K562 (cell line): ENCODE results near the gene ACACB. TPM values are rescaled to one million over a fixed set of nuclear protein-coding genes. Genes with fewer than 3 reads are reported as not detected.

Experiments used
- ATAC-seq: fragments of 200-7000 bp; cut with Tn5 transposase; 3 replicates; pipeline ENCODE4 v1.9.1; 2020; ENCODE audit warnings: moderate library complexity
- BruUV-seq: library from RNA; stranded (reverse); fragments of 400-500 nt; replicated peaks from 2 replicates; lab custom pipeline; 2021; lab: Mats Ljungman, UMichigan
- CTCF ChIA-PET: fragments of 300-600 bp; formaldehyde crosslinking; extraction: SDS; loops from one replicate; lab custom pipeline; 2021; ENCODE audit warnings: low intra/inter-chr PET ratio; lab: Yijun Ruan, JAX
- POLR2A ChIA-PET: fragments of 300-600, 350-650 bp; sonication (Branson Sonifier 250); formaldehyde crosslinking; extraction: SDS; loops from one replicate; lab custom pipeline; 2021; ENCODE audit warnings: antibody characterized with exemption, inconsistent platforms; lab: Yijun Ruan, JAX
- DNase-seq, 4 experiments: peaks; one replicate each; pipeline versions ENCODE4 v3.0.0 to v3.0.0-alpha.2; 2011 to 2018; ENCODE audit warnings: low spot score in 3 of 4, mixed read lengths in 3 of 4; ENCODE audit errors: extremely low read depth in 1 of 4
- FAIRE-seq: peaks from 2 replicates; lab custom pipeline; 2011; peaks lifted over from hg19 to GRCh38; lab: Jason Lieb, UNC
- H2AFZ ChIP-seq: 2 replicates; pipeline ENCODE4 v1.6.0; 2011; ENCODE audit warnings: low read depth, low read length, control low read depth, inconsistent platforms
- H3K27ac ChIP-seq: fragments of 200-600 bp; 3 replicates; pipeline ENCODE4 v1.8.0; 2011; ENCODE audit warnings: low read depth, mild to moderate bottlenecking, control low read depth, inconsistent platforms, low read length, moderate library complexity, mixed read lengths; ENCODE audit errors: extremely low read depth
- H3K27me3 ChIP-seq, 2 experiments: fragments of 300-600 bp in 1 of 2; 2 replicates in 1 of 2; 3 replicates in 1 of 2; pipeline versions ENCODE4 v1.6.0 to v1.8.0; 2011; ENCODE audit warnings: inconsistent platforms in 2 of 2, low read length in 2 of 2, mild to moderate bottlenecking in 1 of 2, mixed read lengths in 1 of 2, moderate library complexity in 1 of 2; ENCODE audit not compliant: control insufficient read depth in 2 of 2, insufficient read depth in 2 of 2
- H3K36me3 ChIP-seq: fragments of 300-600 bp; 3 replicates; pipeline ENCODE4 v1.8.0; 2011; ENCODE audit warnings: mild to moderate bottlenecking, low read length, inconsistent platforms; ENCODE audit not compliant: control insufficient read depth, insufficient read depth
- H3K4me1 ChIP-seq, 2 experiments: fragments of 200-600 bp in 1 of 2; replicated peaks in 1 of 2; 2 replicates in 1 of 2; 3 replicates in 1 of 2; pipeline versions ENCODE4 v1.5.1 to v1.8.0; 2011; ENCODE audit warnings: inconsistent platforms in 2 of 2, low read length in 2 of 2, mild to moderate bottlenecking in 1 of 2, mixed read lengths in 1 of 2, moderate library complexity in 1 of 2; ENCODE audit not compliant: control insufficient read depth in 2 of 2, insufficient read depth in 2 of 2
- H3K4me2 ChIP-seq: 2 replicates; pipeline ENCODE4 v1.6.1; 2011; ENCODE audit warnings: low read length, control low read depth, inconsistent platforms, mixed read lengths; ENCODE audit not compliant: insufficient read depth
- H3K4me3 ChIP-seq: fragments of 200-600 bp; sonication (generic), shearing (Covaris generic); 2 replicates; pipeline ENCODE4 v1.5.1; 2016; ENCODE audit warnings: control low read depth, inconsistent platforms
- H3K79me2 ChIP-seq: fragments of 200-600 bp; 3 replicates; pipeline ENCODE4 v1.8.0; 2011; ENCODE audit warnings: low read length, inconsistent platforms; ENCODE audit not compliant: control insufficient read depth, insufficient read depth
- H3K9ac ChIP-seq, 2 experiments: 2 replicates each; pipeline versions ENCODE4 v1.6.0 to v1.6.1; 2011; ENCODE audit warnings: low read depth in 2 of 2, low read length in 2 of 2, control low read depth in 1 of 2, inconsistent platforms in 1 of 2, mild to moderate bottlenecking in 1 of 2, mixed read lengths in 1 of 2; ENCODE audit not compliant: insufficient read depth in 1 of 2
- H3K9me1 ChIP-seq: one replicate; pipeline ENCODE4 v1.6.0; 2011; ENCODE audit warnings: inconsistent platforms, mild to moderate bottlenecking, low read length, moderate library complexity; ENCODE audit not compliant: control insufficient read depth, insufficient read depth
- H3K9me3 ChIP-seq: replicated peaks from 2 replicates; pipeline ENCODE4 v1.5.1; 2011; ENCODE audit warnings: low read depth, low read length, inconsistent platforms; ENCODE audit not compliant: control insufficient read depth, insufficient read depth
- H4K20me1 ChIP-seq: replicated peaks from 2 replicates; pipeline ENCODE4 v1.6.1; 2011; ENCODE audit warnings: low read length, inconsistent platforms, mixed read lengths; ENCODE audit not compliant: control insufficient read depth, insufficient read depth
- HDAC2 ChIP-seq: fragments of 450-650 bp; IDR thresholded peaks from 2 replicates; pipeline ENCODE4 v1.6.1; 2016; ENCODE audit warnings: mild to moderate bottlenecking
- KLF13 ChIP-seq: fragments of 450-650 bp; IDR thresholded peaks from 2 replicates; pipeline ENCODE4 v1.6.1; 2016; ENCODE audit warnings: missing genetic modification characterization, low read depth, mild to moderate bottlenecking, missing compliant biosample characterization, moderate library complexity, borderline replicate concordance
- RBM22 ChIP-seq: fragments of 200-400 bp; formaldehyde crosslinking; IDR thresholded peaks from 2 replicates; pipeline ENCODE4 v1.6.1; 2018; ENCODE audit warnings: low read length, low read depth; ENCODE audit not compliant: poor library complexity, severe bottlenecking
- ZNF224 ChIP-seq: sonication (generic); formaldehyde crosslinking; IDR thresholded peaks from 2 replicates; pipeline ENCODE4 v1.8.0; 2022; ENCODE audit warnings: mild to moderate bottlenecking, missing genetic modification reagents
- WGBS: fragments of 100-300 bp; shearing (Covaris generic); methylation state at CpG from one replicate; pipeline ENCODE4 v1.1.6; 2016; ENCODE audit warnings: low coverage, mixed read lengths; ENCODE audit not compliant: insufficient coverage; ENCODE audit errors: missing lambda C conversion rate; 5-methylcytosine and 5-hydroxymethylcytosine counted together
- in situ Hi-C: fragments of 300-500 bp; cut with MboI; formaldehyde crosslinking; loops from 4 replicates; pipeline ENCODE4 v1.15.0; 2018; ENCODE audit warnings: inconsistent platforms, mixed read lengths
- intact Hi-C: fragments of 100-400 bp; cut with micrococcal nuclease; formaldehyde crosslinking; loops from 2 replicates; pipeline ENCODE4 v1.14.2; 2022
- polyA plus RNA-seq, 8 experiments: library from polyadenylated mRNA; depleted of rRNA in 4 of 8; stranded (reverse) in 5 of 8; unstranded in 3 of 8; fragments of >200 nt; fragmentation: Nextera tagmentation in 2 of 8; fragmentation: Illumina TruSeq in 1 of 8; extraction: Ambion mirVana in 2 of 8; extraction: Trizol in 1 of 8; gene quantifications; 2 replicates each; pipeline versions ENCODE4 v1.2.1 to v1.2.3, GENCODE V29; 2011 to 2014; ENCODE audit warnings: inconsistent platforms in 1 of 8, missing spikeins in 1 of 8
- total RNA-seq, 7 experiments: library from RNA; depleted of rRNA in 6 of 7; stranded (reverse); fragments of >200 nt in 6 of 7; fragmentation: Illumina TruSeq in 2 of 7; extraction: Trizol in 2 of 7; gene quantifications; 2 replicates each; pipeline versions ENCODE4 v1.2.1 to v1.2.3, GENCODE V29; 2011 to 2021; ENCODE audit warnings: low replicate concordance in 1 of 7
- TF ChIP-seq, protein P1 (sequence below): fragments of 250-450 bp; sonication (Bioruptor Pico); IDR thresholded peaks from 2 replicates; pipeline ENCODE4 v1.4.0; 2020; ENCODE audit warnings: mild to moderate bottlenecking, moderate library complexity
- TF ChIP-seq, protein P2 (sequence below): IDR thresholded peaks from 2 replicates; pipeline ENCODE4 v1.6.1; 2012; ENCODE audit warnings: low read depth, low read length, improper control_type of control experiment, borderline replicate concordance

ACACB gene
- total and polyA plus RNA-seq, 9 of the 15 experiments (the other 6 are each of a cell fraction or from before 2014, with no cell fraction given): 0.10 to 2.5 (median 0.83) TPM

DNA sequence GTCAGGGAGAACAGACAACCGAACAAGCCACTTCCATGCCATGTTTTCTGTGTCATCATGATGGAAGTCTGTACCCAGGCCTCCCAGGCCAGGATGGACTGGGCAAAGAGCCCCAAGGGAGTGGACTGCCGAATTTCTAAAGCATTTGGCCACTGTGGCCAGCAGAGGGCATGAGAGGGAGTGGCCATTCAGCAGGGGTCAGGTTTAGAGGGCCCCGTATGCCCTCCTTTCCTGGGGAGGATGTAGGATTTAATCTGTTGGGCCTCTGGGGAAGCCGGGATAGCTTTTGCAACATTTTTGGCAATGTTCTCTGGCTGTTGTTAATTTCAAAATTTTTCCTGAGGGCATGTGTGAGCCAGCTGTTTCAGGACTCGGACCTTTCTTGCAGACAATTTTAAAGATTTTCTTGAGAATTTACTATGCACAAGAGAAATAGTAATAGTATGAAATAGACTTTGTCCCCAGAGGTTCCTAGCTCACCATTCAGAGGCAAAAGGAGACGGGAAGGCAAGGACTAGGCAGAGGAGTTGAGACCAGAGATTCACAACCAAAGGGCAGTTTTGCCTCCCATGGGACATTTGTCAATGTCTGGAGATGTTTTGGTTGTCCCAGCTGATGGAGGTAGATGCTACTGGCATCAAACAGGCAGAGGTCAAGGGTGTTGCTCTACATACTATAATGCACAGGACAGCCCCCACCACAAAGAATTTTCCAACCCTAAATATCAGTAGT, 18.0 kb downstream of the ACACB start (continued):
- TF ChIP-seq, protein P1, sequence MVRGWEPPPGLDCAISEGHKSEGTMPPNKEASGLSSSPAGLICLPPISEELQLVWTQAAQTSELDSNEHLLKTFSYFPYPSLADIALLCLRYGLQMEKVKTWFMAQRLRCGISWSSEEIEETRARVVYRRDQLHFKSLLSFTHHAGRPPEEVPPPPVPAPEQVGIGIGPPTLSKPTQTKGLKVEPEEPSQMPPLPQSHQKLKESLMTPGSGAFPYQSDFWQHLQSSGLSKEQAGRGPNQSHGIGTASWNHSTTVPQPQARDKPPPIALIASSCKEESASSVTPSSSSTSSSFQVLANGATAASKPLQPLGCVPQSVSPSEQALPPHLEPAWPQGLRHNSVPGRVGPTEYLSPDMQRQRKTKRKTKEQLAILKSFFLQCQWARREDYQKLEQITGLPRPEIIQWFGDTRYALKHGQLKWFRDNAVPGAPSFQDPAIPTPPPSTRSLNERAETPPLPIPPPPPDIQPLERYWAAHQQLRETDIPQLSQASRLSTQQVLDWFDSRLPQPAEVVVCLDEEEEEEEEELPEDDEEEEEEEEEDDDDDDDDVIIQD (CRISPR knock-in tag): no peak
- TF ChIP-seq, all 486 proteins: peak for 4

DNA sequence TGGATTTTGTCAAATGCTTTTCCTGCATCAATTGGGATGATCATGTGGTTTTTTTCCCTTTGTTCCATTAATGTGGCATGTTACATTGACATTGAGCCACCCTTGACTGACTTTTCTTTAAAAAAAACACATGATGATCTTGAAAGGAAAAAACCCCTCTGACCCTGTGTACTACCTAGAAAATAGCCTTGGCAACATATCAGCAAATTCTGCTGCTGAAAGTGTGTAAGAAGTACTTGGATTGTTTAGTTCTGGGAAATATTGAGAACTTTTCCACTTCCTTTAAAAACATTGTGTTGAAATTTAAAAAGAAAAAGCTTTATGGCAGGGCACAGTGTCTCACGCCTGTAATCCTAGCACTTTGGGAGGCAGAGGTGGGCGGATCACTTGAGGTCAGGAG, 20.7 kb downstream of the ACACB start:
- H3K4me2 ChIP-seq: no peak overlapping the region
- in situ Hi-C loops: no loop called here
- POLR2A ChIA-PET: interaction anchor here (0.9 to 1.0 kb wide), 2 partner anchors 8 to 20 kb away, joined by 4 to 5 read pairs; partner anchors contain the start of gene ACACB
- no peak for ATAC-seq
- no peak for FAIRE-seq
- H3K9me3 ChIP-seq: peaks cover 4% of the 10 kb centered on the region; the same call in 1 of the 2 replicates
- CTCF ChIA-PET: no interaction called here
- H3K27me3 ChIP-seq: peaks cover 6 to 17% of the 10 kb centered on the region in 2 experiments; a peak in 4 of 5 replicates
- no peak overlapping the region for H3K27ac ChIP-seq
- no peaks in the 10 kb centered on the region for H3K9me1 ChIP-seq
- H3K4me3 ChIP-seq: no peak overlapping the region
- TF ChIP-seq HDAC2 (no peak), ZNF224 (CRISPR knock-in tag) (no peak), KLF13 (no peak), RBM22 (no peak)
- TF ChIP-seq, protein P2, sequence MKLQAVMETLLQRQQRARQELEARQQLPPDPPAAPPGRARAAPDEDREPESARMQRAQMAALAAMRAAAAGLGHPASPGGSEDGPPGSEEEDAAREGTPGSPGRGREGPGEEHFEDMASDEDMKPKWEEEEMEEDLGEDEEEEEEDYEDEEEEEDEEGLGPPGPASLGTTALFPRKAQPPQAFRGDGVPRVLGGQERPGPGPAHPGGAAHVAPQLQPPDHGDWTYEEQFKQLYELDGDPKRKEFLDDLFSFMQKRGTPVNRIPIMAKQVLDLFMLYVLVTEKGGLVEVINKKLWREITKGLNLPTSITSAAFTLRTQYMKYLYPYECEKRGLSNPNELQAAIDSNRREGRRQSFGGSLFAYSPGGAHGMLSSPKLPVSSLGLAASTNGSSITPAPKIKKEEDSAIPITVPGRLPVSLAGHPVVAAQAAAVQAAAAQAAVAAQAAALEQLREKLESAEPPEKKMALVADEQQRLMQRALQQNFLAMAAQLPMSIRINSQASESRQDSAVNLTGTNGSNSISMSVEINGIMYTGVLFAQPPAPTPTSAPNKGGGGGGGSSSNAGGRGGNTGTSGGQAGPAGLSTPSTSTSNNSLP: no peak
- TF ChIP-seq, all 486 proteins: peak for 0
- no peak for DNase-seq
- Histone ChIP-seq H4K20me1 (no peaks in the 10 kb centered on the region), H2AFZ (no peak overlapping the region), H3K79me2 (no peaks in the 10 kb centered on the region), H3K4me1 (no peaks in the 10 kb centered on the region), H3K36me3 (no peaks in the 10 kb centered on the region), H3K9ac (no peak overlapping the region)
- intact Hi-C loops: loop anchor here (10.0 kb wide), 1 partner anchor 248 kb away; no protein-coding TSS in a partner anchor
- BruUV-seq: no TSS peak
- WGBS: 0% methylated on average over 2 of the region's 2 CpGs
